HFF-Myc (cell line): Measurements from ENCODE around the gene OXSR1.

ENCODE experiments used
- DNase-seq: peaks from one replicate; pipeline ENCODE4 v3.0.0-alpha.2; 2011; ENCODE audit warnings: low read depth; ENCODE audit errors: extremely low read depth
- H3K4me3 ChIP-seq: replicated peaks from 2 replicates; pipeline ENCODE4 v1.5.1; 2011; ENCODE audit warnings: low read depth, mild to moderate bottlenecking, control low read depth, low read length
- TF ChIP-seq, protein P1 (sequence below): IDR thresholded peaks from 2 replicates; pipeline ENCODE4 v1.5.1; 2012; ENCODE audit warnings: mild to moderate bottlenecking, low read depth, low read length, control low read depth; ENCODE audit errors: missing control alignments

OXSR1 gene

GRCh38 chr3:38147421-38147820 lies 17.9 kb upstream of the OXSR1 start:
- TF ChIP-seq, protein P1, sequence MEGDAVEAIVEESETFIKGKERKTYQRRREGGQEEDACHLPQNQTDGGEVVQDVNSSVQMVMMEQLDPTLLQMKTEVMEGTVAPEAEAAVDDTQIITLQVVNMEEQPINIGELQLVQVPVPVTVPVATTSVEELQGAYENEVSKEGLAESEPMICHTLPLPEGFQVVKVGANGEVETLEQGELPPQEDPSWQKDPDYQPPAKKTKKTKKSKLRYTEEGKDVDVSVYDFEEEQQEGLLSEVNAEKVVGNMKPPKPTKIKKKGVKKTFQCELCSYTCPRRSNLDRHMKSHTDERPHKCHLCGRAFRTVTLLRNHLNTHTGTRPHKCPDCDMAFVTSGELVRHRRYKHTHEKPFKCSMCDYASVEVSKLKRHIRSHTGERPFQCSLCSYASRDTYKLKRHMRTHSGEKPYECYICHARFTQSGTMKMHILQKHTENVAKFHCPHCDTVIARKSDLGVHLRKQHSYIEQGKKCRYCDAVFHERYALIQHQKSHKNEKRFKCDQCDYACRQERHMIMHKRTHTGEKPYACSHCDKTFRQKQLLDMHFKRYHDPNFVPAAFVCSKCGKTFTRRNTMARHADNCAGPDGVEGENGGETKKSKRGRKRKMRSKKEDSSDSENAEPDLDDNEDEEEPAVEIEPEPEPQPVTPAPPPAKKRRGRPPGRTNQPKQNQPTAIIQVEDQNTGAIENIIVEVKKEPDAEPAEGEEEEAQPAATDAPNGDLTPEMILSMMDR, result no peak
- no peak for DNase-seq
- H3K4me3 ChIP-seq, result no peak overlapping the region

GRCh38 chr3:38148311-38148882 lies 16.9 kb upstream of the OXSR1 start:
- TF ChIP-seq, protein P1, result no peak
- DNase-seq, result no peak
- H3K4me3 ChIP-seq, result no peak overlapping the region

- no peak for DNase-seq
- TF ChIP-seq, protein P1, result no peak
- H3K4me3 ChIP-seq, result no peak overlapping the region
Observed at GRCh38 chr3:38149708-38150107, 15.6 kb upstream of the OXSR1 start.

DNA sequence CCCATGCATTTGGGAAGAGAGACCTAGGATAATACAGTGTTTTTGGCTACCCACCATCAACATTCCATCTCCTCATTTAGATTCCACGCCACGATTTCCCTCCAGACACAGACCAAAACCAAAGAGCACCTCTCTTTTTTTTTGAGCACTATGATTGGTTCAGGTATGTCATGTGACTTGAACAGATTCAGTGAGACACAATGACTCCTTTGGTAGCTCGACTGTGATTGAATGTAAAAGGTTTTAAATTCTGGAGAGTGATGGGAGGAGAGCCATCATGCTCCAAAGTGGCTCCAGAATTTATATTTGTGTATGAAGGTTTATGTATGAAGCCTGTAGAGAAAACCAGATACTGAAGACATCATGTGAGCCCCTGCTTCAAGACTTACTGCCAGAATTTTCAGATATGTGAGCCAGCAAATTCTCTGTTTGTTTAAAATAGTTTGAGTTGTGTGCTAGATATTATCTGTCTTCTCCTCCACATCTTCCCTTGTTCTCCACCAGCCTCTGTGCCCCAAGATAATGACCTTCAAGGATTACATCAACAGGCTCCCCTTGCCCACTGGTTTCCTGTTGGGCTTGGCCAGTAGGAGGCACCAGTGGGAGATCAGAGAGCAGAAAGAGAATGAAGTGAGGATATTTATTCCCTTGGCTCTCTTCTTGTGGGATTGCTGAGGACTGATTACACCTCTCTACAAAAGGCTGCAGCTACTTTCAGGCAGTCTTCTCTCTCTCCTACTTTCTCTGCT lies 14.4 kb upstream of the OXSR1 start:
- no peak overlapping the region for H3K4me3 ChIP-seq
- DNase-seq, result no peak
- TF ChIP-seq, protein P1, result peak; percentile 18

DNA sequence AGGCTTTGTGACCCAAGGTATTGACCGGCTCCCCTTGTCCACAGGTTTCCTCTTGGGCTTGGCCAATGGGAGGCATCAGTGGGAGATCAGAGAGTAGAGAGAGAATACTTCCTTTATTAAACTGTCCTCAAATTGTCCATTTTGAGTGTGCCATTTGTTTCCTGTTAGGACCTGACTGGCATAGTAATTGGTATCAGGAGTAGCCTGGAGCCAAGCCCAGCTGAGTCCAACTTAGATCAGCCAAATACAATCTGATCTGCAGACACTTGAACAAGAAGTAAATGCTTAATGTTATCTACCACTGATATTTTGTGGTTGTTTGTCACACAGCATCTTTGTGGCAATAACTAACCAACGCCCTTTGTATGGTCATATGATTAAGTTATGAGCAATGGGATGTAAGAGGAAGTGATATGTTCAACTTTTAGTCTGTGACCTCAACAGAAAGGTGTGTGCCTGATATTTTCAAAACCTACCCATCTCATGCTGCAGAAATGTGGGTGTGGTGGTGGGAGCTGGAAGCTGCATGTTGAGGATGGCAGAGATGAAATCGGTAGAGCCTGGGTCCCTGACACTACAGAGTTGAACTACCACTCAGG lies 13.6 kb upstream of the OXSR1 start:
- DNase-seq, result no peak
- H3K4me3 ChIP-seq, result no peak overlapping the region
- TF ChIP-seq, protein P1, result no peak

GRCh38 chr3:38152609-38153008 lies 12.7 kb upstream of the OXSR1 start:
- TF ChIP-seq, protein P1, result no peak
- DNase-seq, result no peak
- no peak overlapping the region for H3K4me3 ChIP-seq

- H3K4me3 ChIP-seq, result no peak overlapping the region
- TF ChIP-seq, protein P1, result no peak
- DNase-seq, result no peak
Observed at GRCh38 chr3:38153221-38153620, 12.1 kb upstream of the OXSR1 start.
